GM13977 (cell line): ENCODE measurements around the gene ZFAND2A.
"Not testable (repeated sequence)": the region's sequence is repeated elsewhere in the genome, so short reads cannot be mapped to it uniquely, and the experiment has no call there.

Experiments
- DNase-seq: peaks from one replicate; pipeline ENCODE4 v3.0.0; 2012; ENCODE audit warnings: low spot score
- in situ Hi-C: fragments of 300-500 bp; cut with MboI; formaldehyde crosslinking; loops from one replicate; pipeline ENCODE4 v1.12.0; 2022; ENCODE audit warnings: low sequenced_read_pairs, low pct_unique_long_range_greater_than_20kb, mixed read lengths, inconsistent platforms; ENCODE audit not compliant: unreplicated experiment
- TF ChIP-seq, protein P1 (sequence below): IDR thresholded peaks from 2 replicates; pipeline ENCODE4 v1.5.1; 2012; ENCODE audit warnings: mild to moderate bottlenecking, control low read depth; ENCODE audit not compliant: insufficient read depth; ENCODE audit errors: extremely low read depth, missing control alignments

The ZFAND2A gene

GRCh38 chr7:1151156-1151555 is 8.8 kb downstream of the ZFAND2A start:
- no peak for DNase-seq
- in situ Hi-C loops = no loop called here
- TF ChIP-seq, protein P1, sequence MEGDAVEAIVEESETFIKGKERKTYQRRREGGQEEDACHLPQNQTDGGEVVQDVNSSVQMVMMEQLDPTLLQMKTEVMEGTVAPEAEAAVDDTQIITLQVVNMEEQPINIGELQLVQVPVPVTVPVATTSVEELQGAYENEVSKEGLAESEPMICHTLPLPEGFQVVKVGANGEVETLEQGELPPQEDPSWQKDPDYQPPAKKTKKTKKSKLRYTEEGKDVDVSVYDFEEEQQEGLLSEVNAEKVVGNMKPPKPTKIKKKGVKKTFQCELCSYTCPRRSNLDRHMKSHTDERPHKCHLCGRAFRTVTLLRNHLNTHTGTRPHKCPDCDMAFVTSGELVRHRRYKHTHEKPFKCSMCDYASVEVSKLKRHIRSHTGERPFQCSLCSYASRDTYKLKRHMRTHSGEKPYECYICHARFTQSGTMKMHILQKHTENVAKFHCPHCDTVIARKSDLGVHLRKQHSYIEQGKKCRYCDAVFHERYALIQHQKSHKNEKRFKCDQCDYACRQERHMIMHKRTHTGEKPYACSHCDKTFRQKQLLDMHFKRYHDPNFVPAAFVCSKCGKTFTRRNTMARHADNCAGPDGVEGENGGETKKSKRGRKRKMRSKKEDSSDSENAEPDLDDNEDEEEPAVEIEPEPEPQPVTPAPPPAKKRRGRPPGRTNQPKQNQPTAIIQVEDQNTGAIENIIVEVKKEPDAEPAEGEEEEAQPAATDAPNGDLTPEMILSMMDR = no peak

DNA sequence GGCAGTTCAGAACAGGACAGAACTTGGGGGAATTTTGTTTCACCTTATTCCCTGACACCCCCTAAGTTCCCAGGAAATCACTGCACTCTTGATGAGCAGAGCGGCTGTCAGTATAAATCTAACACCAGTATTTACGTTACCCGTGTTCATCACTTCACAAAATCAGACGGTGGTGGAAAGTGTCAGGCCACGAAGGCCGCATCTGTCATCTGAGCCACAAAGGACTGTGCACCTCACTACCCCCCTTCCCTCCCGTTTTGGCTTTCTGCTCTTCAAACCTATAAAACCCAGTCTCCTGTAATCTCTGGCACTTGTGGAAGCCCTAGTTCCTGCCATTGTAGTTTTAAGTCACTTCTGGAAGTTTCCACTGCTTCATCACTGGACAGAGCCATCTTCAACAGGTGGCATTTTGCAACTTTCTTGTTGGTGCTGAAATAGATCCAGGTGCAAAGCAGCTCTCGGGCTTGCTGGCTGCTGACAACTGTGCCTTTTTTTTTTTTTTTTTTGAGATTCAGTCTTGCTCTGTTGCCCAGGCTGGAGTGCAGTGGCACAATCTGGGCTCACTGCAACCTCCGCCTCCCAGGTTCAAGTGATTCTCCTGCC is 9.5 kb downstream of the ZFAND2A start:
- DNase-seq = no peak
- in situ Hi-C loops = no loop called here
- TF ChIP-seq, protein P1 = no peak

DNA sequence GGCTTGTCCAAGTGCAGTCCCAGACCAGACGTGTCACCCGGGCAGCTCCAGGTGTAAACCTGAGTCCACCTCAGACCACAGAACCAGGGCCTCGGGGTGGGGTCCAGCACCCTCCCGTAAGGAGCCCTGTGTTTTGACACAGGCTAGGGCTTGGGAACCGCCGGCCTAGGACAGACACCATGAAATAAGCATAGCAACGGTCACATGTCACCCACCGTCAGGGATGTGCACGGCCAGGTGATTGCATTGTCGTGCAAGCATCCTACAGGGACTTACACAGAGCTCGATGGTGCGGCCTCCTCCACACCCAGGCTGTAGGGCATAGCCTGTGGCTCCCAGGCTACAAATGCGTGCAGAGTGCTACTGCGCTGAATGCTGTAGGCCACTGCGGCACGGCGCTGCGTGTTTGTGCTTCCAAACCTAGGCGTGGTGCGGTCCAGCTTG is 10.6 kb downstream of the ZFAND2A start:
- TF ChIP-seq, protein P1 = no peak
- in situ Hi-C loops = no loop called here
- DNase-seq = no peak

GRCh38 chr7:1147873-1148272 is 12.1 kb downstream of the ZFAND2A start:
- DNase-seq = not testable (repeated sequence)

DNA sequence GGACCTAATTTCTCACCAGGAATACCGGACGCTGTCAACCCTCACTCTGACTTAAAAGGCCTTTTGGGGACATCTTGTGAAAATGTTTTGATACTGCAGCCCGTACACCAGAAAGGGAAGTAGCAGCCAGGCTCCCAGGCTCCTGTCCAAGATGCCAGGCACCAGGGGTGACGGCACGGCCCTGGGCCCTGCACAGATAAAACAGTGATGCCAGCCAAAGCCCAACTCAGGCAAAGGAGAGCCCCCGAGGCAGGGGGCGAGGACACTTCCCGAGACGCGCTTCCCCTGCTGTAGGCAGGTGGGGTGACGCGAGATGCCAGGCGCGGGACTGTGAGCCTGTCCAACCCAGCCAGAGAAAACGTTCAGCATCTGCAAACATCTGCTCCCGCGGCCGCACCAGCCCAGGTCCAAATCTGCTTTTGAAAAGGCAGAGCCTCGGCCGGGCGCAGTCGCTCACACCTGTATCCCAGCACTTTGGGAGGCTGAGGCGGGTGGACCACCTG is 15.7 kb downstream of the ZFAND2A start:
- in situ Hi-C loops = no loop called here
- TF ChIP-seq, protein P1 = peak; percentile 46
- DNase-seq = peak; percentile 45

More at GRCh38 chr7:1147873-1148272, 12.1 kb downstream of the ZFAND2A start:
- in situ Hi-C loops = not testable (repeated sequence)

GRCh38 chr7:1143031-1143430 is 17.0 kb downstream of the ZFAND2A start:
- DNase-seq, in situ Hi-C loops: not testable (repeated sequence)

DNA sequence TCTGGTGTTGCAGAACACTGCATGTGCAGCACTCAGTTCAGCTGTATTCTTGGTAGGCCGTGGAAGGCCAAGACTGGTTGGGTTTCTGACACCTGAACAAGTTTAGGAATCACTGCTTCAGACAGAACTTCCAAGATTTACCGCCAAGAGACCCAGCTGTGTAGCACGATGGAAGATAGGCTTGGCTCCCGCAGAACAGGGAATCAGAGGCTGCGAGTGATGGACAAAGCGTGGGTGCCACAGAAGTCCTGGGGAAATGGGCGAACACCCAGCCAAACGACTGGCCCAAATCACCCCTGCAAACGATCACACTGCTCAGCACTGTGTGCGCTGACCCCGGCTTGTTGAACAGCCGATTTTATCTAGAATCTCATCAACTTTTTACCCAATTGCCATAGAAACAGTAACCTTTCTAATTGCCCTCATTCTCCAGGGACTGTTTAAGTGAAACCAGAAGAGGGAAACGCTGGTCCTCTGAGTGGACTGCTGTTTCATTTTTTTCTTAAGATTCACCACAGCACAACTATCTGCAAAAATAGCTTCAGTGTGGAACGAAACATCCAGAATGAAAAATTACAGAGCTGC is 17.9 kb downstream of the ZFAND2A start:
- DNase-seq = no peak
- in situ Hi-C loops = no loop called here
- TF ChIP-seq, protein P1 = no peak

DNA sequence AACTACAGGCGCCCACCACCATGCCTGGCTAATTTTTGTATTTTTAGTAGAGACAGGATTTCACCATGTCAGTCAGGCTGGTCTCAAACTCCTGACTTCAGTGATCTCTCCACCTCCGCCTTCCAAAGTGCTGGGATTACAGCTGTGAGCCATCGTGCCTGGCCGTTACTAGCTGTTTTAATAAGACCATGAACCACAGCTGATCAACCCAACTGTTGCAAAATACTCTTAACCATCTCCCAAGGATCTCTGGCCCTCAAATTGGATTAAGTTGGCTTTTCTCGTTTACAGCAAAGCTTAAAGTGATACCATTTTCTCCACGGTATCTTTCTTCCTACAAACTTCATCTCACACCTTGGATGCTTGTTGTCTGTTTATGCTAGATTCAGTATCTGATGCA is 18.3 kb downstream of the ZFAND2A start:
- in situ Hi-C loops = no loop called here
- TF ChIP-seq, protein P1 = no peak
- DNase-seq = no peak
